ENCODE measurements around the gene ID3.

The ID3 gene

DNA sequence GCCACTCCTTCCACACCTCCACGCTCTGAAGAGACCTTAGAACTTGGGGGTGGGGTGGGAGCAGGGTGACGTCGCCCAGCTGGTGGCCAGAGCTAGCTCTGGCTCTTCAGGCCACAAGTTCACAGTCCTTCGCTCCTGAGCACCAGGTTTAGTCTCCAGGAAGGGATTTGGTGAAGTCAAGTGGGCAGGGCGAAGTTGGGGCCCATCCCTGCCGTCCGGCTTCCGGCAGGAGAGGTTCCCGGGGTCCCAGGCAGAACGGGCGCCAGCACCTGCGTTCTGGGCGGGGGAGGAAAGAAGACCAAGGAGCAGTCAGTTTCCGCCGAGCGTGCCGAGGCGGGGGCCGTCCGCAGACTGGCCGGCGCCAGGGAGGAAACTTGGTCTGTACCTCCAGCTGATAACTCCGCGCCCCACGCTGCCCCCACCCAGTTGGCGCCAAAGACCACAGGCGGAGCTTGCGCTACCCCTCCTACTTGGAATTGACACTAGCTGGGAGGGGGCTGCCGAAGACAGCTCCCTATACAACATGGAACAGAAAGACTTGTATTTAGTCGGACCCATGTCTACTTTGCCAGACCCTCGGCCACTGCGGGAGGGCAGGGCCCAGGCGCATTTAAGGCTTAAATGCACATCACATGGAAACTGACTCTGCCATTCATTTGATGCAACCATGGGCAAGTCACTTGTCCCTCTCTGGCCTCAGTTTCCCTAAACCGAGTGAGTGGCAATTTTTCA, 995 bp downstream of the ID3 start:
- Histone ChIP-seq H3K27me3 (ENCODE audit: insufficient read depth, low read length) (no peaks in the 10 kb centered on the region), H3K36me3 (ENCODE audit: insufficient read depth, low read length) (peaks cover 25% of the 10 kb centered on the region), H3K9me3 (ENCODE audit: low read length) (no peaks in the 10 kb centered on the region), H3K27ac (ENCODE audit: low read depth, low read length, poor library complexity, severe bottlenecking) (peak overlapping the region; percentile 91), H3K4me3 (ENCODE audit: low read depth, low read length, poor library complexity, severe bottlenecking) (peak overlapping the region; percentile 95), H3K9ac (ENCODE audit: low read length) (peak overlapping the region; percentile 92), H3F3A (ENCODE audit: insufficient read depth, low read length) (peaks cover 28% of the 10 kb centered on the region), H3K4me1 (ENCODE audit: insufficient read depth, low read length, severe bottlenecking) (peaks cover 79% of the 10 kb centered on the region), H3K9me2 (ENCODE audit: low read depth, low read length) (no peaks in the 10 kb centered on the region), H3K4me2 (ENCODE audit: low read length) (peak overlapping the region; percentile 87), H2AFZ (ENCODE audit: low read length) (no peak overlapping the region), H4K20me1 (ENCODE audit: insufficient read depth, low read length) (no peaks in the 10 kb centered on the region), H3K79me2 (ENCODE audit: insufficient read depth, low read length) (peaks cover 14% of the 10 kb centered on the region)
- TF ChIP-seq, protein P1, sequence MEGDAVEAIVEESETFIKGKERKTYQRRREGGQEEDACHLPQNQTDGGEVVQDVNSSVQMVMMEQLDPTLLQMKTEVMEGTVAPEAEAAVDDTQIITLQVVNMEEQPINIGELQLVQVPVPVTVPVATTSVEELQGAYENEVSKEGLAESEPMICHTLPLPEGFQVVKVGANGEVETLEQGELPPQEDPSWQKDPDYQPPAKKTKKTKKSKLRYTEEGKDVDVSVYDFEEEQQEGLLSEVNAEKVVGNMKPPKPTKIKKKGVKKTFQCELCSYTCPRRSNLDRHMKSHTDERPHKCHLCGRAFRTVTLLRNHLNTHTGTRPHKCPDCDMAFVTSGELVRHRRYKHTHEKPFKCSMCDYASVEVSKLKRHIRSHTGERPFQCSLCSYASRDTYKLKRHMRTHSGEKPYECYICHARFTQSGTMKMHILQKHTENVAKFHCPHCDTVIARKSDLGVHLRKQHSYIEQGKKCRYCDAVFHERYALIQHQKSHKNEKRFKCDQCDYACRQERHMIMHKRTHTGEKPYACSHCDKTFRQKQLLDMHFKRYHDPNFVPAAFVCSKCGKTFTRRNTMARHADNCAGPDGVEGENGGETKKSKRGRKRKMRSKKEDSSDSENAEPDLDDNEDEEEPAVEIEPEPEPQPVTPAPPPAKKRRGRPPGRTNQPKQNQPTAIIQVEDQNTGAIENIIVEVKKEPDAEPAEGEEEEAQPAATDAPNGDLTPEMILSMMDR (IDR thresholded peaks at IDR 0.05; ENCODE audit: low read length), result no peak
- no peak for TF ChIP-seq EZH2 (IDR thresholded peaks at IDR 0.05; ENCODE audit: borderline replicate concordance, low read length)

DNA sequence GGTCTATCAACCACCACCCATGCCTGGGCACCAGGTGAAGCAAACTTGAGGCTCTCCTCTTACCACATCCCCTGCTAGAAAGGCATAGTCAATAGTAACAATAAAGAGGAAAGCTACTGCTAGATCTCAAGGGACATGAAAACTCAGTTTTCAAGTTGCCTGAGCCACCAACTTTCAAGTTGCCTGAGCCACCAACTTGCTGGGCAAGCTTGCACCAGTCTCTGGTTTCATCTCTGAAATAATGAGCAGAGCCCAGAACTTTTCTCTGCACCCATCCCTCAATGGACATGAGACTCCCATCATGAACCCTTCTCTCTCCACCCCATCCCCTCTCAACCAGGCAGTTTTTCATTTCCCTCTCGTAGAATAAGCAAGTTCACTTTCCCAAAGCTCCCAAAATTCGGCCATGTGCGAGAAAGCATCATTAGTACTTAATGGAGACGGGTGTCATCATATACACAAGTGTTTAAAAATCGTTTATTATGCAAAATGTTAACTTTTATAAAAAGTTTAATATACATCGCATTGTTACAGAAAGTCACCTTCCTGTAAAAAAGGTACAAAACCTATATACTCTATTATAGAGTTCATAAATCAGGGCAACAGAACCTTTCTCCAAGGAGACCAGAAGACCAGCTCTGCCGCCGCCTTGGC, 1.7 kb downstream of the ID3 start:
- Histone ChIP-seq H4K20me1 (ENCODE audit: insufficient read depth, low read length) (no peaks in the 10 kb centered on the region), H3K36me3 (ENCODE audit: insufficient read depth, low read length) (peaks cover 25% of the 10 kb centered on the region), H3K4me1 (ENCODE audit: insufficient read depth, low read length, severe bottlenecking) (peaks cover 75% of the 10 kb centered on the region), H3K79me2 (ENCODE audit: insufficient read depth, low read length) (peaks cover 14% of the 10 kb centered on the region), H2AFZ (ENCODE audit: low read length) (no peak overlapping the region), H3K4me3 (ENCODE audit: low read depth, low read length, poor library complexity, severe bottlenecking) (peak overlapping the region; percentile 95), H3K27ac (ENCODE audit: low read depth, low read length, poor library complexity, severe bottlenecking) (peak overlapping the region; percentile 91), H3K9me3 (ENCODE audit: low read length) (no peaks in the 10 kb centered on the region), H3K9me2 (ENCODE audit: low read depth, low read length) (no peaks in the 10 kb centered on the region), H3K9ac (ENCODE audit: low read length) (peak overlapping the region; percentile 92), H3F3A (ENCODE audit: insufficient read depth, low read length) (peaks cover 25% of the 10 kb centered on the region), H3K27me3 (ENCODE audit: insufficient read depth, low read length) (no peaks in the 10 kb centered on the region), H3K4me2 (ENCODE audit: low read length) (peak overlapping the region; percentile 87)
- TF ChIP-seq EZH2 (IDR thresholded peaks at IDR 0.05; ENCODE audit: borderline replicate concordance, low read length), result no peak
- TF ChIP-seq, protein P1 (IDR thresholded peaks at IDR 0.05; ENCODE audit: low read length), result no peak

DNA sequence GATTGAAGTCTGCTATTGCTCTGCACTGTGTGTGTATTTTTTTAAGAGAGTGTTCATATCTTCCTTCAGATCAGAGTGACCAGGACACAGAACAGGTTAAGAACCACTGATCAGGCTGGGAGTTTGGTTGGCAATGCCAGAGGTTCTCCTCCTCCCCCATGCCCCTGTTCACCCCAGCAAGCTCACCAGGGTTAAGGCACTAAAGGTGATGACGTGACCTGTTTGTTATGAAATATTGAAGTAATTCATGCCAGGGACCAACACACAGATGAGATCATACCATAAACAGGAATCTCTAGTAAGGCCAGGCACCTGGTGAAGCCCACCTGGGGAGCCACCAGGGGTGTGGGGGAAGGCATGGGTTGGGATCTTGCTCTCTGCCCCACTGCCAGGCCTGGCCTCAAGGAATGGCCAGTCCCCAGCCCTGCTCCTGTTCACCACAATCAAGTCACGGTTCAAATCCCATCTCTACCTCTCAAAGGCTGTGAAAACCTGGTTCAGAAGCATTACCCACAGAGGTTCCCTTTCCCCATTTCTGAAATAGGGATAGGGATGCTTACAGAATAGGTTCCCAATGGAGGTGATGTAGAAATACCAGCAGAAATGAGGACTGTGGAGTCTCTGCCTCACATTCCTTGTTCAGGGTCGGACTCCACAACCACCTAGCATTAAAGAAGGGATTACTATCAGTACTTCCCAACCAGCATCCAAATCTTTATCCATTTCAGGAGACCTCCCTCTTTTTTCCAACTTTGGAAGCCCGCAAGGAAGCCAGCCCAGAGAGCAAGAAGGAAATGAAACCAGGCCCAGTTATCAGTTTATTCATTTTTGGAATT, 2.4 kb downstream of the ID3 start:
- Histone ChIP-seq H2AFZ (ENCODE audit: low read length) (no peak overlapping the region), H3K27ac (ENCODE audit: low read depth, low read length, poor library complexity, severe bottlenecking) (peak overlapping the region; percentile 91), H4K20me1 (ENCODE audit: insufficient read depth, low read length) (no peaks in the 10 kb centered on the region), H3K9ac (ENCODE audit: low read length) (peak overlapping the region; percentile 92), H3K27me3 (ENCODE audit: insufficient read depth, low read length) (no peaks in the 10 kb centered on the region), H3K9me2 (ENCODE audit: low read depth, low read length) (no peaks in the 10 kb centered on the region), H3K36me3 (ENCODE audit: insufficient read depth, low read length) (peaks cover 25% of the 10 kb centered on the region), H3K4me2 (ENCODE audit: low read length) (peak overlapping the region; percentile 87), H3K4me3 (ENCODE audit: low read depth, low read length, poor library complexity, severe bottlenecking) (peak overlapping the region; percentile 95), H3K79me2 (ENCODE audit: insufficient read depth, low read length) (peaks cover 14% of the 10 kb centered on the region), H3K9me3 (ENCODE audit: low read length) (no peaks in the 10 kb centered on the region), H3F3A (ENCODE audit: insufficient read depth, low read length) (peaks cover 25% of the 10 kb centered on the region), H3K4me1 (ENCODE audit: insufficient read depth, low read length, severe bottlenecking) (peaks cover 75% of the 10 kb centered on the region)
- TF ChIP-seq EZH2 (IDR thresholded peaks at IDR 0.05; ENCODE audit: borderline replicate concordance, low read length), result no peak
- TF ChIP-seq, protein P1 (IDR thresholded peaks at IDR 0.05; ENCODE audit: low read length), result no peak
